ENCODE results near the gene UNC5A. TPM values are rescaled to one million over a fixed set of nuclear protein-coding genes. Genes with fewer than 3 reads are reported as not detected.

UNC5A gene
- total RNA-seq, 1 experiment from 2014 or later = 10.1 TPM

DNA sequence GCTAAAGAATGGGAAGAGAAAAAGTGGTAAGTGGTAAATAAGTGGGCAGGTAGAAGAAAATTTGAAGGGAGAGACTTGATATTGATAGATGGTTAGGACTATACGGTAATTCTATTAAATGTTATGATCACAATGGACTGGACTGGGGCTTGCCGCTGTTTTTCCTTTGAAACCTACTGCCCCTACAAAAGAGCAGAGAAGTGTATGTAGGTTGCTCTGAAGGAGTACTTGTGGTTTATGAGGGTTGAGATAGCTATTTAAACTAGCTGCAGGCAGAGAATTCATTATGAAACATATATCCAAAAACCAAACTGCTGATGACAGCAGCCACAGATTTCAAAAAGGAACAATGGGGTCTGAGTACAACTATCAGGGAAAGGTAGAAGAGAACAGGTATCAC lies 105.5 kb downstream of the UNC5A start (continued):
- no peak for TF ChIP-seq CTCF (IDR thresholded peaks at IDR 0.05 in 2 of 3, conservative IDR thresholded peaks at IDR 0.05 in 1 of 3; ENCODE audit: borderline replicate concordance in 1 of 3, insufficient read depth in 1 of 3, low read depth in 2 of 3, low read length in 2 of 3)

DNA sequence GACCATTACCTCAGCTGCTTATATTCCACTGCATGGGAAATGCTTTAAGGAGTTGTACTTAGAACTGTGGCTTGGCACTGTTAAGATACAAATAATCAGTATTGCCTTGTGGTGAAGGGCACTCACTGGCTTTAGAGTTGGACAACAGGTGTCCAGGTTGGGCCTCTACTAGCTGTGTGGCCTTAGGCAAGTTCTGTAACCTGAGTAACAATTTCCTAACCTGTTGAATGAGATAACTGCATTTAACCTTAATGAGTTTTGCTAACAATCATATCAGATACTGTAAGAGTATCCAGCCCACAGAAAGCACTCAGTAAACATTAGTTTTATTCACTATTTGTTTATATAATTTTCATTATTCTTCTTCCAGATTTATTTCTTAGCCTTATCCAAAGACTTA lies 106.0 kb downstream of the UNC5A start:
- Histone ChIP-seq H3K79me2 (ENCODE audit: insufficient read depth, low read length) (peaks cover 16% of the 10 kb centered on the region; the same call in 1 of the 2 replicates), H3K36me3 (ENCODE audit: control insufficient read depth in 1 of 2, insufficient read depth in 2 of 2, low read length in 2 of 2) (no peaks in the 10 kb centered on the region), H3K27ac (ENCODE audit: low read depth, low read length) (no peak overlapping the region), H3K4me2 (ENCODE audit: low read length) (no peak overlapping the region), H3K4me1 (ENCODE audit: control insufficient read depth in 1 of 2, insufficient read depth in 2 of 2, low read length in 2 of 2) (no peaks in the 10 kb centered on the region), H3K27me3 (ENCODE audit: insufficient read depth, low read length) (no peaks in the 10 kb centered on the region), H3K9ac (ENCODE audit: low read length) (no peak overlapping the region), H3K9me2 (ENCODE audit: insufficient read depth) (no peaks in the 10 kb centered on the region), H3K4me3 (replicated peaks in 1 of 2; ENCODE audit: low read depth in 1 of 2, low read length in 2 of 2) (no peak overlapping the region), H2AFZ (ENCODE audit: low read depth, low read length, poor library complexity, severe bottlenecking) (no peak overlapping the region), H3K9me3 (ENCODE audit: control insufficient read depth in 1 of 2, insufficient read depth in 1 of 2, low read depth in 1 of 2, low read length in 2 of 2) (no peaks in the 10 kb centered on the region), H4K20me1 (ENCODE audit: insufficient read depth) (no peaks in the 10 kb centered on the region)
- no peak for ATAC-seq
- intact Hi-C loops (cut with micrococcal nuclease) = no loop called here
- DNase-seq (ENCODE audit: low read depth, low spot score) = no peak
- CTCF ChIA-PET = no interaction called here
- RAD21 ChIA-PET (ENCODE audit: low non-redundant PET in 1 of 2, low total read pairs in 2 of 2, uncharacterized antibody in 2 of 2, unreplicated experiment in 2 of 2) = no interaction called here
- no TSS peak for BruUV-seq (replicated peaks)
- TF ChIP-seq SIN3A (IDR thresholded peaks at IDR 0.05; ENCODE audit: low read depth) = no peak
- POLR2A ChIA-PET = no interaction called here

DNA sequence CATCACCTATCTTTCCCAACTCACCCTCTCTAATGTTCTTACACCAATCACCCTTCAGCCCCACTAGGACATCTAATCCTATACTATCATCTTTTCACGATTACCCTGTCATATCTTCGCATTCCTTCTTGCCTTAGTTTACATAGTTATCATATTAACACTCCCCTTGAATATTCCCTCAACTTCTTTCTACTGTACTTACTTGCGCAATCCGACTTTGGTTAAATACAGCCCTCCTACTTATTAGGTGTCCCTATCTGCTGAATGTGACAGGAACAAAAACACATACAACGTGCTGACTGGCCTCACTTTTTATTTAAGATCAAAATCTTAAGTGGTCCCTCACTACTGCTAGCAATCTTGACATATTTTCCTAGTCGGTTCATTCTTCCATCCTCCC lies 108.3 kb downstream of the UNC5A start:
- no peak overlapping the region for H3K27ac ChIP-seq (ENCODE audit: low read depth, low read length)
- RAD21 ChIA-PET (ENCODE audit: low non-redundant PET in 1 of 2, low total read pairs in 2 of 2, uncharacterized antibody in 2 of 2, unreplicated experiment in 2 of 2) = no interaction called here
- no peak overlapping the region for H2AFZ ChIP-seq (ENCODE audit: low read depth, low read length, poor library complexity, severe bottlenecking)
- no peaks in the 10 kb centered on the region for H3K27me3 ChIP-seq (ENCODE audit: insufficient read depth, low read length)
- H4K20me1 ChIP-seq (ENCODE audit: insufficient read depth) = no peaks in the 10 kb centered on the region
- DNase-seq (ENCODE audit: low read depth, low spot score) (no peak), ATAC-seq (no peak)
- no peaks in the 10 kb centered on the region for H3K4me1 ChIP-seq (ENCODE audit: control insufficient read depth in 1 of 2, insufficient read depth in 2 of 2, low read length in 2 of 2)
- no TSS peak for BruUV-seq (replicated peaks)
- no peaks in the 10 kb centered on the region for H3K36me3 ChIP-seq (ENCODE audit: control insufficient read depth in 1 of 2, insufficient read depth in 2 of 2, low read length in 2 of 2)
- POLR2A ChIA-PET = no interaction called here
- intact Hi-C loops (cut with micrococcal nuclease) = no loop called here
- TF ChIP-seq ZFX (IDR thresholded peaks at IDR 0.05) (no peak), EZH2phosphoT487 (IDR thresholded peaks at IDR 0.05; ENCODE audit: borderline replicate concordance) (no peak), EGR1 (IDR thresholded peaks at IDR 0.05; ENCODE audit: low read depth) (no peak), YY1 (IDR thresholded peaks at IDR 0.05; ENCODE audit: extremely low read depth, insufficient replicate concordance, low read depth, low read length) (no peak), CTCF (IDR thresholded peaks at IDR 0.05 in 2 of 3, conservative IDR thresholded peaks at IDR 0.05 in 1 of 3; ENCODE audit: borderline replicate concordance in 1 of 3, insufficient read depth in 1 of 3, low read depth in 2 of 3, low read length in 2 of 3) (no peak), EZH2 (IDR thresholded peaks at IDR 0.05) (no peak), SP1 (IDR thresholded peaks at IDR 0.05; ENCODE audit: low read depth) (no peak)
- H3K79me2 ChIP-seq (ENCODE audit: insufficient read depth, low read length) = peaks cover 16% of the 10 kb centered on the region; the same call in 1 of the 2 replicates
- H3K4me2 ChIP-seq (ENCODE audit: low read length) = no peak overlapping the region
- H3K9me3 ChIP-seq (ENCODE audit: control insufficient read depth in 1 of 2, insufficient read depth in 1 of 2, low read depth in 1 of 2, low read length in 2 of 2) = no peaks in the 10 kb centered on the region
- no peak overlapping the region for H3K9ac ChIP-seq (ENCODE audit: low read length)
- H3K4me3 ChIP-seq (replicated peaks in 1 of 2; ENCODE audit: low read depth in 1 of 2, low read length in 2 of 2) = no peak overlapping the region
- CTCF ChIA-PET = no interaction called here
- no peaks in the 10 kb centered on the region for H3K9me2 ChIP-seq (ENCODE audit: insufficient read depth)
